RWPE1 (cell line): Measurements from ENCODE around the gene GPR42.
"Not testable (repeated sequence)": the region's sequence is repeated elsewhere in the genome, so short reads cannot be mapped to it uniquely, and the experiment has no call there.

ENCODE experiments used
- CTCF ChIA-PET: fragments of 350-600 bp; sonication (Branson Sonifier 250); formaldehyde crosslinking; extraction: SDS; loops from one replicate; lab custom pipeline; 2021; lab: Yijun Ruan, JAX
- POLR2A ChIA-PET: fragments of 400-600 bp; formaldehyde crosslinking; extraction: SDS; loops from one replicate; lab custom pipeline; 2020; ENCODE audit warnings: antibody characterized with exemption; ENCODE audit not compliant: low non-redundant PET; lab: Yijun Ruan, JAX
- DNase-seq: peaks from one replicate; pipeline ENCODE4 v3.0.0; 2012; ENCODE audit warnings: low spot score
- H3K27ac ChIP-seq: fragments of 450-650 bp; 2 replicates; pipeline ENCODE4 v1.5.1; 2017
- TF ChIP-seq, protein P1 (sequence below): fragments of 450-650 bp; conservative IDR thresholded peaks from 2 replicates; pipeline ENCODE4 v1.5.1; 2017; ENCODE audit warnings: low read depth, mild to moderate bottlenecking

GPR42 gene

DNA sequence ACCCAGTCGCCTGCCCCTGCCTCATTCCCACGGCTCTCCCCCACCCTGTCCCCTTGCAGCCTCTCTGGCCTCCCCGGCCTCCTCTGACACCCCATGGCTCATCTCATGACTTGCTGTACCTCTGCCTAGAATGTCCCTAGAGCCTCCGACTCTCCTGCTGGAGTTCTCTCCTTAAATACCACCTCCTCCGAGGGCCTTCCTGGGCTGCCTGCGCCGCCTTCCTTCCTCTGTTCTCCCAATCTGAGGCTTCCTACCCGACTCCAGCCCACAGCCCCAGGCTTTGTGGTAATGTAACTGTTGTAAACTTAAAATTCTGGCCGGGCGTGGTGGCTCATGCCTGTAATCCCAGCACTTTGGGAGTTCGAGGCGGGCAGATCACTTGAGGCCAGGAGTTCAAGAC, 27.7 kb downstream of the GPR42 start:
- TF ChIP-seq, protein P1, sequence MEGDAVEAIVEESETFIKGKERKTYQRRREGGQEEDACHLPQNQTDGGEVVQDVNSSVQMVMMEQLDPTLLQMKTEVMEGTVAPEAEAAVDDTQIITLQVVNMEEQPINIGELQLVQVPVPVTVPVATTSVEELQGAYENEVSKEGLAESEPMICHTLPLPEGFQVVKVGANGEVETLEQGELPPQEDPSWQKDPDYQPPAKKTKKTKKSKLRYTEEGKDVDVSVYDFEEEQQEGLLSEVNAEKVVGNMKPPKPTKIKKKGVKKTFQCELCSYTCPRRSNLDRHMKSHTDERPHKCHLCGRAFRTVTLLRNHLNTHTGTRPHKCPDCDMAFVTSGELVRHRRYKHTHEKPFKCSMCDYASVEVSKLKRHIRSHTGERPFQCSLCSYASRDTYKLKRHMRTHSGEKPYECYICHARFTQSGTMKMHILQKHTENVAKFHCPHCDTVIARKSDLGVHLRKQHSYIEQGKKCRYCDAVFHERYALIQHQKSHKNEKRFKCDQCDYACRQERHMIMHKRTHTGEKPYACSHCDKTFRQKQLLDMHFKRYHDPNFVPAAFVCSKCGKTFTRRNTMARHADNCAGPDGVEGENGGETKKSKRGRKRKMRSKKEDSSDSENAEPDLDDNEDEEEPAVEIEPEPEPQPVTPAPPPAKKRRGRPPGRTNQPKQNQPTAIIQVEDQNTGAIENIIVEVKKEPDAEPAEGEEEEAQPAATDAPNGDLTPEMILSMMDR, result no peak
- DNase-seq, result no peak
- ChIA-PET POLR2A (no interaction called here), CTCF (no interaction called here)
- no peak overlapping the region for H3K27ac ChIP-seq

DNA sequence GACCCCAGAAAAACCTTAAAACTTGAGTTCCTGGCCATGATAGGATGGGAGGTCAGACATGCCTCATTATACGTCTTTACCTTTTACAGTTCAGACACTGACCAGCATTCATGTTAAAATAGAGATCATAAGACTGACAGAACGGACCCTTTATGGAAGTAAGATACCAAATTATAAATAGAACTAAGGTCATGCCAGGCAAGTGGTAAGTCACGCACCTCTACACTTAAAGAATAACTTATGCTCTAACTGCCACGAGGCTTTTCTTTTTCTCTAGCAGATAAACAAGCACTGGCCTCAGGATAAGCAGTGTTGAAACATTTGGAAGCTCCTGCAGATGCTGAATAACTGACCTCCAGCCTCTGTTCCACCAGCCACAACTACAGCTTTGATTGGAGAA, 28.4 kb downstream of the GPR42 start:
- no peak for DNase-seq
- POLR2A ChIA-PET, result no interaction called here
- H3K27ac ChIP-seq, result no peak overlapping the region
- CTCF ChIA-PET, result no interaction called here
- TF ChIP-seq, protein P1, result no peak

DNA sequence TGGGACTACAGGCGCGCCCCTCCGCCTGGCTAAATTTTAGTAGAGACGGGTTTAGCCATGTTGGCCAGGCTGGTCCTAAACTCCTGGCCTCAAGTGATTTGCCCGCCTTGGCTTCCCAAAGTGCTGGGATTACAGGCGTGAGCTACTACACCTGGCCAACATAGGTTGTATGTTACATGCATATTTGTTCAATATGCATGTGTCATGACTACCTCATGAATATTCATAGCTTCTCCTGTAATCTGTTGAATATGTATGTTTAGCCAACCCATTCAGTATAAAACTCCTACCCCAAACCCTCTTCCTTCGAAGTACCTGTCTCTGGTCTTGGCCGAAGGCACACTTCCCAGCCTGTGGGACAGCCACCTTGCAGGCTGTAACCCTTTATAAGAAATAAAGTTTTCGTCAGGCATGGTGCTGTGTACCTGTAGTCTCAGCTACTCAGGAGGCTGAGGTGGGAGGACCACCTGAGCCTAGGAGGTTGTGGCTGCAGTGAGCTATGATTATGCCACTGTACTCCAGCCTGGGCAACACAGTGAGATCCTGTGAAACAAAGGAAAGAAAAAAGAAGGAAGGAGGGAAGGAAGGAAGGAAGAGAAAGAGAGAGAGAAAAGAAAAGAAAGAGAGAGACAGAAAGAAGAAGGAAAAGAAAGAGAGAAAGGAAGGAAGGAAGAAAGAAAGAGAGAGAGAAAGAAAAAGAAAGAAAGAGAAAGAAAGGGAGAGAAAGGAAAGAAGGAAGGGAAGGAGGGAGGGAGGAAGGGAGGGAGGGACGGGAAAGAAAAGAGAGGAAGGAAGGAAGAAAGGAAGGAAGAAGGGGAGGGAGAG, 29.3 kb downstream of the GPR42 start:
- TF ChIP-seq, protein P1, result no peak
- ChIA-PET CTCF (no interaction called here), POLR2A (no interaction called here)

DNA sequence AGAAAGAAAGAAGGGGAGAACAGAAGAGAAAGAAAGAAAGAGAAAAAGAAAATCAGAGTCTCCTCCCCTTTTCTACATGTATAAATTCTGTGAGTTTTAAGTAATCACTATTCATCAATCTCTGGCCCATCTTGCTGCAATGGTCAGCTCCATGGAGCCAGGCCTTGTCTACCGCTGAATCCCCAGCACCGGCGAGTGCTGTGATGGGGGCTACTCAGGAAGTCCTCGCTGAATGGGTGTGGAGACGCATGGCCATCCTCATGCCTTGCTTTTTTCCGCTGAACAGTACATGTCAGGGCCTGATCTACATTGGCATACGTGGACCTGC, 29.9 kb downstream of the GPR42 start:
- no peak overlapping the region for H3K27ac ChIP-seq
- ChIA-PET CTCF (no interaction called here), POLR2A (no interaction called here)
- DNase-seq, result no peak
- TF ChIP-seq, protein P1, result no peak

More for the DNA sequence above, 29.3 kb downstream of the GPR42 start:
- no peak for DNase-seq
- H3K27ac ChIP-seq, result no peak overlapping the region

DNA sequence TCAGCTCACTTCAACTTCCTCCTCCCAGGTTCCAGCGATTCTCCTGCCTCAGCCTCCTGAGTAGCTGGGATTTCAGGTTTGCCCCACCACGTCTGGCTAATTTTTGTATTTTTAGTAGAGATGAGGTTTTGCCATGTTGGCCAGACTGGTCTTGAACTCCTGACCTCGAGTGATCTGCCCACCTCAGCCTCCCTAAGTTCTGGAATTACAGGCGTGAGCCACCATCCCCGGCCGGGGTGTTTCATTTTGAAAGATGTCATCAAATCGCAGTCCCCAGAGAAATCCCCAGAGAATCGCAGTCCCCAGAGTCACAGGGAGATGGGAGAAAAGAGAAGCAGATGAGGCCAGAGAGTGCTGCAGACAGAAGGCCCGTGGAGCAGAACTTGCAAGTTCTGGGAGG, 30.5 kb downstream of the GPR42 start:
- H3K27ac ChIP-seq, DNase-seq, POLR2A ChIA-PET: not testable (repeated sequence)
- CTCF ChIA-PET, result interaction anchor here (0.7 kb wide), 1 partner anchor 33 kb away, joined by 3 read pairs; no protein-coding TSS in a partner anchor

DNA sequence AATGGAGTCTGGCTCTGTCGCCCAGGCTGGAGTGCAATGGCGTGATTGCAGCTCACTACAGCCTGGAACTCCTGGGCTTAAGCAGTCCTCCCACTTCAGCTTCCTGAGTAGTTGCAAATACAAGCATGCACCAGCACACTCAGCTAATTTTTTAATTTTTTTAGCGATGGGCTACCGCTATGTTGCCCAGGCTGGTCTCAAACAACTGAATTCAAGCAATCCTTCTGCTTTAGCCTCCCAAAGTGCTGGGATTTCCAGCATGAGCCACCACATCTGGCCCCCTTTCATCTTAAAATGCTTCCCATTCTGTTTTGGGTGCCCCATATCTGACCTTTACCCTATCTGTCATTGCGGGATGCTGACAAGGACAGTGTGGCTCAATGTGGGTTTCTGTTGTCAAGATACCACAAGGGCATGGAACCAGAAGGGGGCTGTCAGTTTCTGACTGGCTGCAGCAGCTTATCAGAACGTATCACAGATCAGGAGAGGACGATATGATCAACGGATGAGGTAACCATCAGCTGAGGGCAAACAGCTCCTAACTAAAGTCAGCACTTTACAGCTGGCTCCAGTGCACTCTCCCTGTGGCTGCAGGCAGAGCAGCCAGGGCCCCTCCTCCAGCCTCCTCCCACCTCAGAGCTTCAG, 32.4 kb downstream of the GPR42 start:
- DNase-seq, result no peak
- H3K27ac ChIP-seq, result no peak overlapping the region
- ChIA-PET POLR2A (interaction anchor here (0.6 kb wide), 1 partner anchor 286 kb away, joined by 4 read pairs; no protein-coding TSS in a partner anchor), CTCF (no interaction called here)
- TF ChIP-seq, protein P1, result no peak
